GM19397 (cell line): ENCODE measurements around the gene CELF2.

ENCODE experiments used
- ATAC-seq: cut with Tn5 transposase; IDR thresholded peaks from one replicate; pipeline ENCODE4 v1.9.1; 2021; ENCODE audit warnings: mild to moderate bottlenecking, moderate library complexity; ENCODE audit not compliant: unreplicated experiment

The CELF2 gene

DNA sequence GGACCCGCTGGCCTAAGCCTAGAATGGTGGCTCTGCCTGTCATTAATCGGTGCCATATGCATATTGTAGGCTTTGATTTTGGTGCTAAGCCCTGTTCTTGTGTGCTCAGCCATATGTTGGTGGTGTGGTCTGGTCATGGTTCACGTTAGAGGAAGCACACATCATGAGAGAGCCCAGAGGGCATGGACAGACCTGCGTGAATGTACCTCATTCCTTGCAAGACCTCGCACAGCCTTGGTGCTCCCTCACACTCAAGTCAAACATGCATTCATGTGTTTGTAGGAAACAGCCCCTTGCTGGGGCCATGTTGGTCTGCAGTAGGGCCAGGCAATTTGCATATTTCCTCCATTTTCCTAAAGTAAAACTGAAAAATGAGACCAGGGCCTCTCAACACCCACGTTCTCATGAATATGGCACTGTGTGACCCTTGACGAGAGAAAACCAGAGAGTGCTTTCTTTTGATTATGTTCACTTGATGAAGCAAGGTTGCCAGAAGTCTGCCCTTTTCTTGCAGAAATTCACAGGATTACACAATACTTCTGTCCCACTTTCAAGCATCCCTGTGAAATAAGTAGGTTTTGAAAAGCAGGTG is 268.7 kb downstream of the CELF2 start:
- peak; percentile 65 for ATAC-seq

DNA sequence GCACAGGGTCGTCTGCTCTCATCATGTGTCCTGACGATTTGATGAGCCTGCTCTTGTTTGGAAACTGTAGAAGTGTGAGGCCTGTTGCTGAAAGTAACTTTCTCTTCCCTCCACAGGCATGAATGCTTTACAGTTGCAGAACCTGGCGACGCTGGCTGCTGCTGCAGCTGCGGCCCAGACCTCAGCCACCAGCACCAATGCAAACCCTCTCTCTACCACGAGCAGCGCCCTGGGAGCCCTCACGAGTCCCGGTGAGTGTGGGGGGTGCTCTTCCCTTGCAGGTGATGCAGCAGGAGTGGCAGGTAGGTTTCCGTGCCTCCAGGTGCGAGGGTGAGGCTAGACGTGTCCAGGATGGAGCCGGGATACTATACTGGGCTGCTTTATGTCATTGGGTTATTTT is 270.6 kb downstream of the CELF2 start:
- no peak for ATAC-seq

DNA sequence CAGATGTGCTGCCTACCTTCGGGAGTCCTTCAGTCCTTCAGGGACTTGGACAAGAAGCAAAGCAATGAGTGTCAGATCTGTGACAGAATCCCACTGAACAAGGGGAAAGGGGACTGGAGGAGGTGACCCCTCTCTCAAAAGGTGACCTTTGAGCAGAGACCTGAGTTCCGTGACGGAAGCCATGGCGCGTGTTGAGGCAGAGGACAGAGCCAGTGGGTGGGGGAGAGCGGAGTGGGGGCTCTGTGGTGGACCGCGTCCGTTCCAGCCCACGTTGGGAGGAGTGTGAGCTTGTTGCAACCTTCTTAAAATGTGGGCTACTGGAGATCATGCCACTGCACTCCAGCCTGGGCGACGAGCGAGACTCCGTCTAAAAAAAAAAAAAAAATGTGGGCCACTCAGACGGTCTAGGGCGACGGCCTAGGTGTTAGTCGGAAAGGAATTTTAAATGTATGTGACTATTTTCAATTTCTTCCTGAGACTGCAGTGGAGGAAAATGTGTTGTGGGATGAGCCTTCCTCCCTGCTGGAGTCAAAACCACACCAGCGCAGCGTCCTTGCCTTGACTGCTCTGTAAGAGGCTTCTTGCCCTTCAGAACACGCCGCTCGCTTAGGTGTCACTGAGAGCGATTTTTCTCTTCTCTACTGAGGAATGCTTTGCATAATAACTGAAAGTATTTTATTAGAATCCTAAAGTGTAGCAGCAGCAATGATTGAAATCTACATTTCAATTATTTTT is 272.7 kb downstream of the CELF2 start:
- ATAC-seq: no peak

DNA sequence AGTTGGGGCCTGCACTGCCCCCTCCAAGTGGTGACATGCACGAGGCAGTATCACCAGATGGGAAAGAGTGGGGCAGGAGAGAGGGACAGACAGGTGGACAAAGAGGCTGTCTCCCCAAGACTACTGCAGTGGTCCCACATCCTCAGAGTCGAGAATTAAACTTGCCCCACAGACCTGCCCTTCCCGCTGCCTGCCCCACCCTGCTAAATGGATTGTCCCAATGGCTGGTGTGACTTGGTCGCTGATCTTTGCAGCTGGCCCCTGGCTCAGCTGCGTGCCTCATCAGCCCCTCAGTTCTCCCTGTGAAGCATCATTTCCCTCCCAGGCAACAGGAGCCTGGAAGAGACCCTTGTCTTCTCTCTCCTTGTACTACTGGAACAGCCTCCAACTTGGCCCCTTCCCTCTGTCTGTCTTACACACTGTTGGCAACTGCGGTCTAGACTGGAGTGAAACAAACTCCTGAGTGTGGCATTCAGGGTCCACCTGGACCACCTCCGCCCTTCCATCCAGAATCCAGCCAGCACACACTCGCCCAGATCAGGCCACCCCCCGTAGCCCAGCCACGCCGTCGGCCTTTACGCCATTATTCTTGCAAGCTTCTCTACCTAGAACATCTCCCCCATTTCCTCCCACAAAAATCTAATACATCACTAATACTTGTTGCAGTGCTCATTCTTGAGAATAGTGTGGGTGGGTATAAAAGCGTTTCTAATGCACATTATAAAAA is 275.1 kb downstream of the CELF2 start:
- no peak for ATAC-seq

DNA sequence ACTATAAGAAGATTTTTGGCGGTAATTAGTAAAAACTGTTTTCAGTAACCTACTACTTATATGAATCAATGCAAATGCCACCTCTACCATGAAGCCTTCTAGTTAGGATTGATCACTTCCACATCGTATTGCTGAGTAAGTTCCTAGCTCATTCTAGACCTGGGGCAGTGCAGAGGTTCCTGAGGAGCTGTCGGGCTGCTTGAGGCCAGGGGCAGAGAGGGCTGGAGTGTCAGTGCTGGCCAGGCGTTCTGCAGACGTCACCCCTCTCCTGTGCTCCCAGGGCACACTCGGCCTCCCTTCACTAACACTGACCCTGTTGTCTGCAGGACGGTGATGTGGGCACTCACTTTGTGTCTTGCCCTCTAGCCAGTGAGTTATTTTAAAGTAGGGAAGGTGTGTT is 275.7 kb downstream of the CELF2 start:
- no peak for ATAC-seq

DNA sequence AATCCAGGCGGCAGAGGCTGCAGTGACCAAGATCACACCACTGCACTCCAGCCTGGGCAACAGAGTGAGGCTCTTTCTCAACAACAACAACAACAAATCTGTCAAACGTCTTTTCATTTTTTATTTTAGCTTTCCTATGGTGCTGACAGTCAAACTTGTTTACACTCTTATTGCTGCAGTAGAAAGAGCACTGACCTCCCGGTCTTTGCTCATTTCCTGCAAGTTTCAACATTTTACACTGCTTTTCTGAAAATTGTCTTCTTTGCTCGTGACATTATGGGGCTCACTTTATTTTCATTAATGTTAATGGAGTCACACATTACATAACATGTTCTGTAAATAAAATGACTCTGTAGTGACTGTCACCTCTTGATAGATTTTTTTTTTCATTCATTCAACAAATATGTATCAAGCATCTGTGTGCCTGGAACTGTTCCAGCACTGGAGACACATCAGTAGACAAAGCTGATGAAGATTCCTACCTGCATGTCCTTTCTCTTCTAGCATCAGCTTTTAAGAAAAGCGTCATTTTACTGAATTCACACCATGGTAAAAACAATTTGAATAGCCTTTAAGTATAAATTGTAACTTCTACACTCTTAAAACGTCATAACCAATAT is 277.3 kb downstream of the CELF2 start:
- no peak for ATAC-seq

DNA sequence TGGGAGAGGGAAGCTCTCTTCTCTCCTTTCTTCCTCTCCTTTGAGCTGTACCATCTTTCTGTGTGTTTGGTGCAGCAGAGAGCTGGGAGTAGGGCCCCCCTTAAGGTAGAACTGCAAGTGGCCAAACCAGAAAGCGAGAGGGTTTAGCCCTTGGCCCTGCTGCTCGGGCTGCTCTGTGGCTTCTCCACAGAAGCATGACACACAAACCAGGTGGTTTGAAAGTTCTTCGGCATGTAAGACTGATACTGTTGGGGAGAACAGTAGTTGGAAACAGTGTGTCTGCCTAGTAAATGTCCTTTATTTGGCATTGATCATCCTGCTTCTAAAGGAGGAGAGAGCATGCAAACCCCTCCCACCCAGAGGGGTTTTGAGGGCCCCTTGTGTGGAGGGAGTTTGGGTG is 277.8 kb downstream of the CELF2 start:
- ATAC-seq: no peak

DNA sequence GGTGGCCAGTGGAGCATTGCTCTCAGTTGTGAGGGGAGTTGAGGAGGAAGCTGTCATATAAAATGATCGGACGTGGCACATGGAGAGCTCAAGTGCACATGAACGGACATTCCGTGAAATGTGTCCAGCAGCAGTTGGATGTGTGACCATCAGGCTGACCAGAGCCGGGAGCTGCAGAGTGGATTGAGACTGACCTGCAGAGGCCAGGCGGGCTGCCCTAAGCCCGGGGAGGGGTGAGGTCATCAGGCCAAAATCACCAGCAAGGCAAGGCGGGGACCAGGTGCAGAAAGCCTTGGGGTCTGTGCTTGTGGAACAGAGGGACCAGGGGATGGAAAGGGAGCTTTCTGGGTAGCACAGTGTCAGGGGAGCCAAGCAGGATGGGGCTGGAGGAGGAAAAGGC is 279.5 kb downstream of the CELF2 start:
- ATAC-seq: no peak

DNA sequence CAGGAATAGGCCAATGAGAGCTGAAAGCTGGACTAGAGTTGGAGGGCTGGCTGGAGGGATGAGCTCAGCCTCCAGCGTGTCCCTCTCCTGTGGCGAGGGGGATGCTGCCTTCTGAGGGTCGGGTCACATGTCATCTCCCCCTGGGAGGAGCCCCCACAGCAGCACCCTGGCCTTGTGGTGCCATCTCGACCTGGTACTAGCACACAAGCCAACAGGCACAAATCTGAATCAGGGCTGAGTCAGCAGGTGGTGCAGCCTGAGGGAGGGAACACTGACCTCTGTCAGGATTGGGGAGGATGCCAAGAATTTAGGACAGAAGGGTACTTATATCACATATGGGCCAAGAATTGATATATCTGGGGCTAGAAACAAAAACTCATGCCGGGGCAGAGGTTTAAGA is 280.4 kb downstream of the CELF2 start:
- ATAC-seq: no peak

DNA sequence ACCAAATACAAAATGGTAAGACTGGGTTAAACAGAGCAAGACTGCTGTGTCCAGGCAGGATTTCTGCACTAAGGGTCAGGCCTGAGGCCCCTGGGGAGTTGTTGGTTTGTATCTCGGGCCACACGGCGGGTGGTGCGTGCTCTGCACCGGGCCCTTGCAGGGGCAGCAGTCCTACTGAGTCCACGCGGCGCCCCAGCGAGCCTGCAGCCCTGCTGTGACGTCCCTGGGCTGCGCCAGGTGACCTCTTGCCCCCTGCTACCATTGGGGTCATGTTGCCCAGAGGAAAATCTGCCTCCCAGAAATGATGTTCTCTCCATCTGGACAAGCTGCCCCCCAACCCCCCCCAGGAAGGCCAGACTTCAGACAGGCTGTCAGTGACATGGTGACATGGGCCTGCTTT is 281.5 kb downstream of the CELF2 start:
- ATAC-seq: no peak

DNA sequence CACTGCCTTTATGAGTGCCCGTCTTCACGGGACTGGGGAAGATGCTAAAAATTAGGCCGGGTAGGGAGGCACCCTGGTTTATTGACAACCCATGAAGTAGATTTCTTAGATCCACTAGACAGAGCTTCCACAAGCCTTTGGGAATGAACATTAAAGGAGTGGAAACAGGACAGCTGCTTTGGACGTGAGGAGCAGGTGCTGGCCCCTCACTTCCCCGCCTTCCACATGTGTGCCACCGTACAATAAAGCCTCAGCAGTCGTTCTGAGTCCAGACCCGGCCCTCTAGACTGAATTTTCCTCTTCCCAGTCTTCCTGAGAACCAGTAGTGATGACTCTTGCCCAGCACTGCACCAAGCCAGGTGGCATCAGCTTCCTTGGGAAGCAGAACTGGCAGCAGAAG is 282.4 kb downstream of the CELF2 start:
- ATAC-seq: no peak

DNA sequence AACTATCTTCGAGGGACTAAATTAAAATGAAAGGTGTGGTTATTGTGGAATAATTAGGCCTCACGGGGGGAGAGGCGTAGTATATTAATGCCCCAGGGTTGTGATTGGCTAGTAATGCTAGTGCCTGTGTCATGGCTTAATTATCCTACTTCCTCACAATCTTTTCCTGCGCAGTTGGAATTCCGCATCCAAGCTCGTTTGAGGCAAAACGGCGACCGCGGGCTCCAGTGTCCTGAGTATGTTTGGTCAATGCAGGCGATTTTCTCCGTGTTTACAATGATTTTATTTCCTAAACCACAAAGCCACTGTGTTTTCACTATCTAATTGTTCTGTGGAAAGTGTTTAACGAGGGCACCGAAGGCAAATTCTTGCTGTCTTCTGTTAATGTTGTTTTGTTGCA is 282.9 kb downstream of the CELF2 start:
- no peak for ATAC-seq

DNA sequence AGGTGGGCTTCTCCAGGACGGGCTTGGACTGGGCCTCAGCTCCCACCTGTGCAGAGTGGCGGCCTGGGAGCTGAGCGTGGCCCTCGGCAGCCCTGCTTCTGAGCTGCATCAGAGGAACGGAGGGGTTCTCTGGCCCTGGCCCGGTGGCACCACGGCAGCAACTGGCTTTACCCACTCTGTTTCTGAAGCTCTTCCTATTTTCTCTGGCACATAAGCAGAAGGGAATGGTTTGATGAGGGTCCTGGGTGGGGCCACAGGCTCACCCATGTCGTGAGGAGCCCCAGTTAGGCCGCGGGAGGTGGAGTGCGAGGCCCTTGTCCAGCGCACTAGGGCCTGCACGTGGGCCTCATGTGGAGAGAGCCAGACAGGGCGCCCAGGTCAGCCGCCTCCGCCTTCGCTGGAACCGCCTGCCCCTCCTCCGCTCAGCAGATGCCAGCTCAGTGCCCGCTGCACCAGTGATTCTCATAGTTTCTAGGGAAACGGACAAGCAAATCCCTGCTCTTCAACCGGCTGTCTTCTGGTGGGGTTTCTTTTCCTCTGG is 284.0 kb downstream of the CELF2 start:
- ATAC-seq: no peak

DNA sequence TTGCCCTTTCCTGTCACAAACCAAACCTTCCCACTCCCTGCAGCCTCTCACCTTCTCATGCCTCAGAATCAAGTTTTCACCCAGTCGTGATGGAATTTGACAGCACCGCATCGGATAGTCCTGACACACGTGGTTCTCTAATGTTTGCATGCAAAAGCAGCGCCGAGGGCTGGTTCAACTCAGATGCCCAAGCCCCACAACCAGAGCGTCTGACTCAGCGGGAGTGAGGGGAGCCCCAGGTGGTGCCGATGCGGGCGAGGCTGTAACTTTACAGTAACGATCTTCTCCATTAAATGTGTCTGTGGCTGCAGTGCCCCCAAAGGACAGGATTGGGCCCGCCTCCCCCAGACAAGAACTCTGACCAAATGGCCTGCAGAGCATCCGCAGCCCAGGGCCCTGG is 284.5 kb downstream of the CELF2 start:
- no peak for ATAC-seq

DNA sequence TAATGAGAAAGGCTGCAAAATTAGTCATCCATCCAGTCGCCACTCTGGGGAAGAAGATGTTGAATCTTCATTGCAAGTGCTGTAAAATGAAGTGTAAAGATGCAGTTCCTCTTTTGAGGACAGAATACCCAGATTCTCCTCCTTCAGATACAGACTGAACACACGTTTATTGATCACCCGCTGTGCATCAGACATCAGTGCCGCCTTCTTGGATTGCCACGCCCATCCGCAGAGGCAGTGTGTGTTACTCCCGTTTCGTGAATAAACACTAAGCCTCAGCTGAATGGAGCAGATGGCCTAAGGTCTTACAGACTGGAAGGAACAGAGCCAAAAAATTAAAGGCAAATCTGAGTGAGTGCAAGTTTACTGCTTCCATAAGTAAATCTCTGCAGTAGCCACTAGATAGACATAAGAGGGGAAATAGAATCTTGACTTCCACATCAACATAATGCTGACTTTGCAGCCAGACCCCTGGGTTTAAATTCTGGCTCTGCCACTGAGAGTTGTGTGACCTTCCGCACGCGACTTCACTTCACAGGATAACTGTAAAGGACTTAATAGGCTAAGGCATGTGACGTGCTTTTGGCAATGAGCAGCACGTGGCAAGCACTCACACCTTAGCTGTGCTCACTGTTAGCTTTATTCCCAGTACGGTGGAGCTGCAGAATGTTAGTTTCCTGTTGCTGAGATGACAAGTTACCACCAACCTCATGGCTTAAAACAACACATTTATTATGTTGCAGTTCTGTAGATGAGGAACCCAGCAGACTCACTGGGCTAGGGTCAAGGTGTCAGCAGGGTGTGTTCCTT is 285.9 kb downstream of the CELF2 start:
- no peak for ATAC-seq

DNA sequence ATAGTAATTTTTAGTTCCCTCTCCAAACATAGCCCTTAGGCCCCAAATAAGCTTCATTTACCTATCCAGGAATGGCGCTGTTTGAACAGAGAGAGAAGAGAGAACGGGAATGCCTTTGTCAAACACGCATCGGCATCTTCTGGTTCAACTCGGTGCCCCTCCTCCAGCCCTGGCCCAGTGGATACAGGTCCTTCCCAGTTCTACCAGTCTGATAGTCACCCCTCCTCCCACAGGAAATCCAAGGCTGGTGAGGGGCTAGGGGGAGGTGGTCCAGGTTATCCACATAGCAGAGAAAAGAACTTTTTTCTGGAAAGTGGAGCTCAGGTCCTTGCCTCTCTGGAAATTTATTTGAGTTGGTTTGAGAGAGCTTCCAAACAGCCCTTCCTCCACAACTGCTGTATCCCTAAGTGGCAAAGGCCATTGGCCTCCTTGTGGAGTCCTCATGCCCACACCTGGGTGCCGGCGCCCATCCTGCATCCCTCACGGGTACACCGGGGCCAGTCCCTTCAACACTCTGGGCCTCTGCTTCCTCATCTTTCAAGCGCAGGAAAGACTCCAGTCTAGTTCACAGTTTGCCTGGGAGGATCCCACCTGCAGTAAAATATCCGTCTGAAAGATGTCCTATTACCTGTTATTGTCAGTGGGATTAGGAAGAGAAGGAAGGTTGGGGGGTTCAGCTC is 287.4 kb downstream of the CELF2 start:
- no peak for ATAC-seq

DNA sequence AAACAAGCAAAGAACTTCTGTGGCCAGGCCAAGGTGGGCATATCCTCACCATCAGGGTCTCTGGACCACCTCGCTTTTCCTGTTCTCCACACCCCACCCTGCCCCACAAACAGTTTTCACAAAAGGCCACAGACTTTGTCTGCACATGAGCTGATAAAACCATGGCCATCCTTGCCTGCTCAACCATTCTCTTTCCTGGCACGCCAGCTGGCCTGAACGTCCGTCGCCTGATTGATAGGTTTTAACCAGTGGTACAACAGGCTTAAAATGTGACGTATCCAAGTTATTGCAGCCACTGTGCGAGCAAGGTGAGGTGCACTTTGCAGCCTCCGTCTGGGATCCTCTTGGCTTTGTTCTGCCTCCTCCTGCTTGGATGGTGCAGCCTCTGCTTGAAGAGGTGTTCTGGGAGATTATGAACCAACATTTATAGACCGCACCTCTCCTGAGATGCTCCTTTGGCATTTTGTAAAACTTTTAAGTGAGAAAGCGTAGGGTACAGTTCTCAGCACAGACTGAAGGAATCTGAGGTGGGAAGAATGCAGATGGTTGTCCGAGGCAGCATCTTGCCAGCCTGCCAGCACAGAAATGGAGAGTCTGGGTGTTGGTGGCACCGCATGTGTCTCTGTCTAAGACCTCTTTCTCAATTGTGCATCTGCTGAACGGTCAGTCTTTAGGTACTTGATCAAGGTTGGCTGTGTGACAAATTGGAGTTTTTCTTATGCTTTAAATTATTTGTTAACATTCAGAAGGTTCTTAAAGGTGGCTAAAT is 288.3 kb downstream of the CELF2 start:
- no peak for ATAC-seq

DNA sequence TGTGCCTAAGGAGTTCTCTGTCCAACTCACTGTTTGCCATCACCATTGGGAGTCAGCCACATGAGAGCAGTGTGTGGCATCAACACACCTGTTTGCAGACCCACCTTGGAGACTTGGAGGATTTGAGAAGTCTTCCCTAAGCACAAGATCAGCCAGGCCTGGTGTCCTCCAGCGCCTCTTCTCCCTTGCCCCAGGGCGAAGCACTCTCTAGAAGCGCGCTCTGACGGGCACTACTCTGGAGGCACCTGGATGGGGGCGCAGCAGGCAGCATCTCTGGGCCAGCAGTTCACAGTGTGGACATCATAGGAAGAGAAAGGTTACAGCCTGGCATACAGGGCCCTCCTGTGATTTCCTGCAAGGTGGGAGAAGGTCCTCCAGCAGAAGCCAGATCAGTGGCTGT is 289.3 kb downstream of the CELF2 start:
- ATAC-seq: no peak

DNA sequence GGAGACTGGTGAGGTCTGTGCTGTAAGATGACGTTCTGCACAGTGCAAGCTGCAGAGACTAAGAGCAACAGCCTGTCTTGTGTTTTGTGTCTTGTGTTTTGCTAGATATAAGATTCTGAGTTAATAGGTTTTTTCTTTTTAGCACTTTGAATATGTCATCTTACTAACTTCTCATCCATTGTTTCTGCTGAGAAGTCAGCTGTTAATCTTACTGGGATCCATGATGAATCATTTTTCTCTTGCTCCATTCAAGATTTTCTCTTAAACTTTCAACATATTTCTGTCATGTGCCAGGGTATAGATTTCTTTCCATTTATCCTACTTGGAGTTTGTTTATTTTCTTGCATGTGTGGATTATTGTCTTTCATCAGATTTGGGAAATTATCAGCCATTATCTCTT is 290.3 kb downstream of the CELF2 start:
- no peak for ATAC-seq
